Vagina (tissue), 2 donors: ENCODE results near the gene HSPBP1.

Source experiments
- CTCF ChIP-seq, 3 experiments: fragments of 450-650 bp in 2 of 3; fragments of 200-600 bp in 1 of 3; sonication (generic) in 1 of 3; IDR thresholded peaks; one replicate each; pipeline ENCODE4 v1.5.1; 2017 to 2019; ENCODE audit warnings: antibody characterized with exemption in 3 of 3, mild to moderate bottlenecking in 2 of 3, moderate library complexity in 2 of 3
- POLR2AphosphoS5 ChIP-seq, 2 donors: sonication (generic); formaldehyde crosslinking; IDR thresholded peaks; one replicate each; pipeline ENCODE4 v1.9.0; 2017; ENCODE audit warnings: antibody characterized with exemption in 2 of 2, mild to moderate bottlenecking in 2 of 2, low read depth in 1 of 2; ENCODE audit not compliant: insufficient read depth in 1 of 2

- TF ChIP-seq CTCF (IDR thresholded peaks at IDR 0.05) (no peak), POLR2AphosphoS5 (IDR thresholded peaks at IDR 0.05; ENCODE audit: insufficient read depth in 1 of 2, low read depth in 1 of 2) (no peak)
These were observed 31.2 kb downstream of the HSPBP1 start for GRCh38 chr19:55248704-55249103.
